Liver (tissue), 3 donors: Measurements from ENCODE around the gene TET2.

Source experiments
- FOXA1 ChIP-seq: IDR thresholded peaks from 2 replicates; pipeline ENCODE4 v1.6.1; 2016; ENCODE audit warnings: antibody characterized with exemption
- GABPA ChIP-seq, 2 donors: IDR thresholded peaks in 1 of 2; conservative IDR thresholded peaks in 1 of 2; 2 replicates each; pipeline ENCODE4 v1.6.1; 2016; ENCODE audit warnings: antibody characterized with exemption in 2 of 2, mild to moderate bottlenecking in 1 of 2, moderate library complexity in 1 of 2
- JUND ChIP-seq, 2 donors: IDR thresholded peaks; 2 replicates each; pipeline ENCODE4 v1.6.1; 2016; ENCODE audit warnings: antibody characterized with exemption in 2 of 2
- RAD21 ChIP-seq, 2 donors: IDR thresholded peaks; 2 replicates each; pipeline ENCODE4 v1.6.1; 2016; ENCODE audit warnings: antibody characterized with exemption in 2 of 2, mild to moderate bottlenecking in 2 of 2
- TAF1 ChIP-seq: conservative IDR thresholded peaks from 2 replicates; pipeline ENCODE4 v1.6.1; 2016; ENCODE audit warnings: antibody characterized with exemption, mild to moderate bottlenecking
- YY1 ChIP-seq: IDR thresholded peaks from 2 replicates; pipeline ENCODE4 v1.6.1; 2016; ENCODE audit warnings: antibody characterized with exemption, mild to moderate bottlenecking
- TF ChIP-seq, protein P1 (sequence below): fragments of 150-350 bp; IDR thresholded peaks from 2 replicates; pipeline ENCODE4 v1.5.1; 2017; ENCODE audit warnings: improper control_type of control experiment, low read depth, low read length; ENCODE audit not compliant: missing input control
- TF ChIP-seq, protein P2 (sequence below): IDR thresholded peaks from 2 replicates; pipeline ENCODE4 v1.6.1; 2016; ENCODE audit warnings: antibody characterized with exemption
- TF ChIP-seq, protein P3 (sequence below): IDR thresholded peaks from 2 replicates; pipeline ENCODE4 v1.6.1; 2016; ENCODE audit warnings: antibody characterized with exemption
- donor health status: healthy.
- donor health status: healthy.

DNA sequence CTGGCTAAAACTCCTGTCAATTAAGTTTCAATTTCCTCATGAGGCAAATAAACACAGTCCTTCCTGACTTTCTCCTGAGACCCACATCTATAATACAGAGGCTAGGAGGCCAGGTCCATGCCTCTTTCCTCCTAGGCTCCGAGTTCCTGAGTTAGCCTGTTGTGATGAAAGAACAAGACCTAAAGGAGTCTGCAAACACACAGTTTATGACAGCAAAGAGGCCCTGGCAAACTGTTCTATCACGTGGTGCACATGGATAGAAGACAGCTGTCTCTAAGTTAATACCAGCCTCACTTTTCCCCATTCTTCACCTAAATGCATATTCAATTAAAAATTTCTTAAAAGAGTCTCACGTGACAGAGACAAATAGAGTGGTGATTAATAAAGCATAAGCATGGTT, 145.2 kb downstream of the TET2 start:
- TF ChIP-seq, protein P1, sequence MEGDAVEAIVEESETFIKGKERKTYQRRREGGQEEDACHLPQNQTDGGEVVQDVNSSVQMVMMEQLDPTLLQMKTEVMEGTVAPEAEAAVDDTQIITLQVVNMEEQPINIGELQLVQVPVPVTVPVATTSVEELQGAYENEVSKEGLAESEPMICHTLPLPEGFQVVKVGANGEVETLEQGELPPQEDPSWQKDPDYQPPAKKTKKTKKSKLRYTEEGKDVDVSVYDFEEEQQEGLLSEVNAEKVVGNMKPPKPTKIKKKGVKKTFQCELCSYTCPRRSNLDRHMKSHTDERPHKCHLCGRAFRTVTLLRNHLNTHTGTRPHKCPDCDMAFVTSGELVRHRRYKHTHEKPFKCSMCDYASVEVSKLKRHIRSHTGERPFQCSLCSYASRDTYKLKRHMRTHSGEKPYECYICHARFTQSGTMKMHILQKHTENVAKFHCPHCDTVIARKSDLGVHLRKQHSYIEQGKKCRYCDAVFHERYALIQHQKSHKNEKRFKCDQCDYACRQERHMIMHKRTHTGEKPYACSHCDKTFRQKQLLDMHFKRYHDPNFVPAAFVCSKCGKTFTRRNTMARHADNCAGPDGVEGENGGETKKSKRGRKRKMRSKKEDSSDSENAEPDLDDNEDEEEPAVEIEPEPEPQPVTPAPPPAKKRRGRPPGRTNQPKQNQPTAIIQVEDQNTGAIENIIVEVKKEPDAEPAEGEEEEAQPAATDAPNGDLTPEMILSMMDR: no peak
- TF ChIP-seq FOXA1: no peak
- TF ChIP-seq YY1: no peak
- TF ChIP-seq, protein P2, sequence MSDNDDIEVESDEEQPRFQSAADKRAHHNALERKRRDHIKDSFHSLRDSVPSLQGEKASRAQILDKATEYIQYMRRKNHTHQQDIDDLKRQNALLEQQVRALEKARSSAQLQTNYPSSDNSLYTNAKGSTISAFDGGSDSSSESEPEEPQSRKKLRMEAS: no peak
- TF ChIP-seq TAF1: no peak
- TF ChIP-seq, protein P3, sequence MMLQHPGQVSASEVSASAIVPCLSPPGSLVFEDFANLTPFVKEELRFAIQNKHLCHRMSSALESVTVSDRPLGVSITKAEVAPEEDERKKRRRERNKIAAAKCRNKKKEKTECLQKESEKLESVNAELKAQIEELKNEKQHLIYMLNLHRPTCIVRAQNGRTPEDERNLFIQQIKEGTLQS: no peak
- TF ChIP-seq RAD21 (IDR thresholded peaks at IDR 0.05): no peak
- no peak for TF ChIP-seq JUND (IDR thresholded peaks at IDR 0.05)
- TF ChIP-seq GABPA (IDR thresholded peaks at IDR 0.05 in 1 of 2, conservative IDR thresholded peaks at IDR 0.05 in 1 of 2): no peak
